AG04450 (cell line): ENCODE data around the gene UBXN6. TPM values are rescaled to one million over a fixed set of nuclear protein-coding genes. Genes with fewer than 3 reads are reported as not detected.

Source experiments
- CTCF ChIA-PET: fragments of 300-600, 350-600 bp; formaldehyde crosslinking; extraction: SDS; loops from one replicate; lab custom pipeline; 2022; ENCODE audit warnings: antibody characterized with exemption, inconsistent platforms; lab: Charles Lee
- POLR2A ChIA-PET: fragments of 350-600 bp; formaldehyde crosslinking; extraction: SDS; loops from one replicate; lab custom pipeline; 2021; ENCODE audit warnings: antibody characterized with exemption, inconsistent platforms; lab: Yijun Ruan, JAX
- DNase-seq: peaks from one replicate; pipeline ENCODE4 v3.0.0-alpha.2; 2011; ENCODE audit warnings: low read depth, low spot score
- H3K27ac ChIP-seq: one replicate; pipeline ENCODE4 v1.5.1; 2012; ENCODE audit warnings: low read depth, low read length, control low read depth
- H3K27me3 ChIP-seq: one replicate; pipeline ENCODE4 v1.6.0; 2012; ENCODE audit warnings: low read length; ENCODE audit not compliant: control insufficient read depth, insufficient read depth
- H3K4me3 ChIP-seq: 2 replicates; pipeline ENCODE4 v1.5.1; 2011; ENCODE audit warnings: mild to moderate bottlenecking, low read depth, low read length, control low read depth
- H3K9me3 ChIP-seq: 2 replicates; pipeline ENCODE4 v1.5.1; 2012; ENCODE audit warnings: low read length; ENCODE audit not compliant: control insufficient read depth, insufficient read depth
- polyA plus RNA-seq: library from polyadenylated mRNA; depleted of rRNA; stranded (reverse); fragments of >200 nt; gene quantifications from 2 replicates; pipeline ENCODE4 v1.2.3, GENCODE V29; 2011
- TF ChIP-seq, protein P1 (sequence below): IDR thresholded peaks from 2 replicates; pipeline ENCODE4 v1.5.1; 2011; ENCODE audit warnings: low read depth, low read length, control low read depth, inconsistent platforms

The UBXN6 gene
- polyA plus RNA-seq, 1 experiment, result 45.2 TPM

DNA sequence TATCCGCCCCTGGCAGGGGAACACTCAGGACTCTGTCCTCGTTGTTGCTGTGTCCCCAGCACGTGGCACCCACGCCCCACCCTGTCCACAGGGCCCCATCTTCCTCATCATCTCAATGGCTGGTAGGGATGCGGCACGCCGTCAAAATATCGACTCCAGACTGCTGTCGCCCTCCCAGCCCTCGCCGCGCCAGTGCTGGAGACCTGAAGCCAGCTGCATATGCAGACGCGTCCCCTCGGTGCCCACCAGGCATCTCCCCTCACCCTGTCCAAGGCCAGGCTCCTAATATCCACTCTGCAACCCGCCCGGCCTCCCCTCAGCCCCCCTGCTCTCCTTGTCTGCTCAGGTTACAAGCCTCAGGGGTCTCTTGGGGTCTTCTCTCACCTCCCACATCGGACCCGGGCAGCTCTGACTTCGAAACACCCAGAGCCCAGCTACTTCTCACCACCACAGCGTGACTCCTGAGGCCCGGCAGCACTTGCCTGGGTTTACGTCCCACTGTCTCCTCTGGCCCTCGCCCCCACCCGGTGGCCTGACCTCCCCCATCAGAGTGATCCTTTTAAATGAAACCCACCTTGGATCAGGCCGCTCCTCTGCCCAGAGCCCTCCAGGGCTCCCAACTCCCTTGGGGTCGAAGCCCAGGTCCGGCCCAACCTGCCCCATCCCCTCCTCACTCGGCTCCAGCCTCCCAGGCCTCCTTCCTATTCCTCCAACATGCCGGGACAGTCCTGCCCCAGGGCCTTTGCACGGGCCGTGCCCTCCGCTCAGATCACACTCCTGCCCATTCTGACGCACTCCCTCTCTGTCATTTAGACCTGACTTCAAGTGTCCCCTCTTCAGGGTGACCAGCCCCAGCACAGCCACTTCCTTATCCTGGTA lies 48.2 kb upstream of the UBXN6 start:
- Histone ChIP-seq H3K4me3 (no peak overlapping the region), H3K27ac (no peak overlapping the region), H3K9me3 (peaks cover 5% of the 10 kb centered on the region; the same call in 1 of the 2 replicates), H3K27me3 (no peaks in the 10 kb centered on the region)
- no peak for DNase-seq
- TF ChIP-seq, protein P1, sequence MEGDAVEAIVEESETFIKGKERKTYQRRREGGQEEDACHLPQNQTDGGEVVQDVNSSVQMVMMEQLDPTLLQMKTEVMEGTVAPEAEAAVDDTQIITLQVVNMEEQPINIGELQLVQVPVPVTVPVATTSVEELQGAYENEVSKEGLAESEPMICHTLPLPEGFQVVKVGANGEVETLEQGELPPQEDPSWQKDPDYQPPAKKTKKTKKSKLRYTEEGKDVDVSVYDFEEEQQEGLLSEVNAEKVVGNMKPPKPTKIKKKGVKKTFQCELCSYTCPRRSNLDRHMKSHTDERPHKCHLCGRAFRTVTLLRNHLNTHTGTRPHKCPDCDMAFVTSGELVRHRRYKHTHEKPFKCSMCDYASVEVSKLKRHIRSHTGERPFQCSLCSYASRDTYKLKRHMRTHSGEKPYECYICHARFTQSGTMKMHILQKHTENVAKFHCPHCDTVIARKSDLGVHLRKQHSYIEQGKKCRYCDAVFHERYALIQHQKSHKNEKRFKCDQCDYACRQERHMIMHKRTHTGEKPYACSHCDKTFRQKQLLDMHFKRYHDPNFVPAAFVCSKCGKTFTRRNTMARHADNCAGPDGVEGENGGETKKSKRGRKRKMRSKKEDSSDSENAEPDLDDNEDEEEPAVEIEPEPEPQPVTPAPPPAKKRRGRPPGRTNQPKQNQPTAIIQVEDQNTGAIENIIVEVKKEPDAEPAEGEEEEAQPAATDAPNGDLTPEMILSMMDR, result no peak
- ChIA-PET CTCF (no interaction called here), POLR2A (no interaction called here)

- Histone ChIP-seq H3K27ac (no peak overlapping the region), H3K27me3 (no peaks in the 10 kb centered on the region), H3K9me3 (no peaks in the 10 kb centered on the region; the same call in 1 of the 2 replicates), H3K4me3 (no peak overlapping the region)
- TF ChIP-seq, protein P1, result no peak
- CTCF ChIA-PET, result no interaction called here
- POLR2A ChIA-PET, result no interaction called here
- no peak for DNase-seq
Observed at GRCh38 chr19:4504891-4505569, 47.4 kb upstream of the UBXN6 start.

- H3K27ac ChIP-seq, result no peak overlapping the region
- CTCF ChIA-PET, result no interaction called here
- POLR2A ChIA-PET, result interaction anchor here (1.4 kb wide), 1 partner anchor 10 kb away, joined by 4 read pairs; no protein-coding TSS in a partner anchor
- H3K4me3 ChIP-seq, result no peak overlapping the region
- no peaks in the 10 kb centered on the region for H3K27me3 ChIP-seq
- TF ChIP-seq, protein P1, result no peak
- H3K9me3 ChIP-seq, result no peaks in the 10 kb centered on the region; the same call in 1 of the 2 replicates
- no peak for DNase-seq
Observed at GRCh38 chr19:4504297-4504701, 46.7 kb upstream of the UBXN6 start.

GRCh38 chr19:4503825-4504170 lies 46.2 kb upstream of the UBXN6 start:
- Histone ChIP-seq H3K9me3 (no peaks in the 10 kb centered on the region; the same call in 1 of the 2 replicates), H3K27me3 (no peaks in the 10 kb centered on the region), H3K4me3 (no peak overlapping the region), H3K27ac (no peak overlapping the region)
- ChIA-PET CTCF (no interaction called here), POLR2A (interaction anchor here (1.4 kb wide), 1 partner anchor 9 kb away, joined by 4 read pairs; no protein-coding TSS in a partner anchor)
- DNase-seq, result no peak
- TF ChIP-seq, protein P1, result no peak
